GM06990 (cell line): ENCODE data around the gene GALNT9.

Experiments used
- DNase-seq: peaks from one replicate; pipeline ENCODE4 v3.0.0-alpha.2; 2011; ENCODE audit not compliant: insufficient read length; ENCODE audit errors: extremely low read depth
- H3K27me3 ChIP-seq: replicated peaks from 2 replicates; pipeline ENCODE4 v1.6.0; 2011; ENCODE audit warnings: low read length; ENCODE audit not compliant: control insufficient read depth, insufficient read depth
- H3K36me3 ChIP-seq: 2 replicates; pipeline ENCODE4 v1.5.1; 2011; ENCODE audit warnings: low read length; ENCODE audit not compliant: control insufficient read depth, insufficient read depth
- H3K4me3 ChIP-seq: replicated peaks from 2 replicates; pipeline ENCODE4 v1.5.1; 2011; ENCODE audit warnings: low read depth, mild to moderate bottlenecking, control low read depth, low read length
- CTCF ChIP-seq: IDR thresholded peaks from 2 replicates; pipeline ENCODE4 v1.5.1; 2011; ENCODE audit warnings: low read length, control low read depth, mild to moderate bottlenecking, inconsistent platforms; ENCODE audit not compliant: insufficient read depth, poor library complexity, severe bottlenecking

Gene GALNT9

DNA sequence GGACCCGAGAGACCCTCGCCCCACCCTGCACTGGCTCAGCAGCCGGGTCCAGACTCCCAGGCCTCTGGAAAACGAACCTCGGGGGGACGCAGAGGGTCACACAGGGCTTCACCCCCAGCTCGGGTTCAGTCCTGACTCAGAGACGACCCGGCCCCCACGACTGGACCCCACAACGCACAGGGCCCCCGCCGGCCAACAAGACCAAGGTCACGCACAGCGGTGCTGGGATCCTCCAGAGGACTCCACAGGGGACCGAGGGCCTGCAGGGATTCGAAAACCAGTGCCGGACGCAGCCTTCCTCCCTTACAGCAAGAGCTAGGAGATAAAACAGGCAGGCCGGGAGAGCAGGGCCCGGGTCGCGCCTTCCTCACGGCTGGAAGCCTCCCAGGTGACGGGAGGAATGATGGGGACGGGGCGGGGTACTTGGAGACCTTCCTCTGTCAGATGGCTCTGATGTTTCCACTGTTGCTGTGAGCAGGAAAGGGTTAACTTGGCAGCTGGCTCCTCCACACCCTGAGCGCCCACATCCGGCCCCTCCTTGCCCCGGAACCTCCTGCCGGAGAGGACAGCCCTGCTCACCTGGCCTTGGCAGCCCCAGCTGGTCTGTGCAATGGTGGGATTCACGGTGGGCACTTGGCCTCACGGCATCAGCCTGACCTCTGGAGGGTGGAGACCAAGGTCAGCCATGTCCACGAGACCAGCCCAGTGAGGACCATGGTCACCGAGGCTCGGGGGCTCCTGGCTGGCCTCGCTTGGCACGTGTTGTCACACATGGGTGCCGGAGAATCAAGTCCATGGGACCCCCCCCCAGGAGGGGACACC lies 46.2 kb downstream of the GALNT9 start:
- H3K4me3 ChIP-seq, result no peak overlapping the region
- TF ChIP-seq CTCF, result no peak
- no peaks in the 10 kb centered on the region; the same call in 1 of the 2 replicates for H3K27me3 ChIP-seq

GRCh38 chr12:132282031-132282949 lies 47.1 kb downstream of the GALNT9 start:
- no peaks in the 10 kb centered on the region for H3K36me3 ChIP-seq
- no peak for TF ChIP-seq CTCF
- H3K27me3 ChIP-seq, result no peaks in the 10 kb centered on the region; the same call in 1 of the 2 replicates
- H3K4me3 ChIP-seq, result no peak overlapping the region
- no peak for DNase-seq

More for the DNA sequence above, 46.2 kb downstream of the GALNT9 start:
- no peaks in the 10 kb centered on the region for H3K36me3 ChIP-seq
- no peak for DNase-seq

GRCh38 chr12:132281038-132281437 lies 48.4 kb downstream of the GALNT9 start:
- Histone ChIP-seq H3K4me3 (no peak overlapping the region), H3K36me3 (no peaks in the 10 kb centered on the region), H3K27me3 (no peaks in the 10 kb centered on the region; the same call in 1 of the 2 replicates)
- no peak for TF ChIP-seq CTCF
- no peak for DNase-seq

- H3K36me3 ChIP-seq, result no peaks in the 10 kb centered on the region
- H3K27me3 ChIP-seq, result no peaks in the 10 kb centered on the region; the same call in 1 of the 2 replicates
- no peak for TF ChIP-seq CTCF
- no peak for DNase-seq
- no peak overlapping the region for H3K4me3 ChIP-seq
These were observed 49.0 kb downstream of the GALNT9 start for GRCh38 chr12:132280406-132280805.

GRCh38 chr12:132279930-132280329 lies 49.5 kb downstream of the GALNT9 start:
- Histone ChIP-seq H3K4me3 (no peak overlapping the region), H3K36me3 (no peaks in the 10 kb centered on the region), H3K27me3 (no peaks in the 10 kb centered on the region; the same call in 1 of the 2 replicates)
- no peak for TF ChIP-seq CTCF
- DNase-seq, result no peak
